Ureter (tissue), 1 donor: Measurements from ENCODE around the gene RPS10. TPM values are rescaled to one million over a fixed set of nuclear protein-coding genes. Genes with fewer than 3 reads are reported as not detected.
"Not testable (repeated sequence)": the region's sequence is repeated elsewhere in the genome, so short reads cannot be mapped to it uniquely, and the experiment has no call there.

Experiments
- DNase-seq: peaks from one replicate; pipeline ENCODE4 v3.0.0-alpha.2; 2020; ENCODE audit warnings: low spot score
- total RNA-seq: library from RNA; stranded (reverse); gene quantifications from one replicate; pipeline ENCODE4 v1.2.4, GENCODE V29; 2023
- donor health status: DM: yes; HTN: yes; CAD: no.

Gene RPS10
- total RNA-seq, 1 donor from 2014 or later: 1,781 TPM

GRCh38 chr6:34447910-34448309 lies 22.0 kb upstream of the RPS10 start:
- no peak for DNase-seq

- DNase-seq: no peak
Measured at GRCh38 chr6:34447386-34447785, 21.5 kb upstream of the RPS10 start.

- no peak for DNase-seq
Measured at GRCh38 chr6:34445313-34445860, 19.5 kb upstream of the RPS10 start.

- no peak for DNase-seq
Measured at GRCh38 chr6:34441526-34441925, 15.7 kb upstream of the RPS10 start.

GRCh38 chr6:34439442-34439841 lies 13.6 kb upstream of the RPS10 start:
- no peak for DNase-seq

- no peak for DNase-seq
Measured at GRCh38 chr6:34438705-34439104, 12.8 kb upstream of the RPS10 start.

- no peak for DNase-seq
Measured at GRCh38 chr6:34437644-34437970, 11.7 kb upstream of the RPS10 start.

- DNase-seq: no peak
Measured at GRCh38 chr6:34436803-34437643, 11.2 kb upstream of the RPS10 start.

- no peak for DNase-seq
Measured at GRCh38 chr6:34435916-34436315, 10.0 kb upstream of the RPS10 start.

- no peak for DNase-seq
Measured at GRCh38 chr6:34425132-34425497, 754 bp downstream of the RPS10 start.

GRCh38 chr6:34424200-34425131 lies 1.4 kb downstream of the RPS10 start:
- DNase-seq: no peak

- DNase-seq: no peak
Measured at GRCh38 chr6:34423254-34423653, 2.6 kb downstream of the RPS10 start.

GRCh38 chr6:34418367-34418766 lies 7.5 kb downstream of the RPS10 start:
- no peak for DNase-seq

GRCh38 chr6:34416877-34417371 lies 8.9 kb downstream of the RPS10 start:
- DNase-seq: no peak

GRCh38 chr6:34414999-34415858 lies 10.6 kb downstream of the RPS10 start:
- DNase-seq: peak; percentile 62

GRCh38 chr6:34412643-34413214 lies 13.1 kb downstream of the RPS10 start:
- DNase-seq: no peak

- DNase-seq: no peak
Measured at GRCh38 chr6:34412016-34412415, 13.9 kb downstream of the RPS10 start.

GRCh38 chr6:34407915-34408314 lies 18.0 kb downstream of the RPS10 start:
- not testable (repeated sequence) for DNase-seq

GRCh38 chr6:34396518-34396917 lies 29.4 kb downstream of the RPS10 start:
- DNase-seq: no peak

GRCh38 chr6:34393966-34394305 lies 31.9 kb downstream of the RPS10 start:
- DNase-seq: no peak
